ENCODE data around the gene LATS2.

GRCh38 chr13:21059641-21060337 is 1.6 kb downstream of the LATS2 start:
- no peak for TF ChIP-seq POLR2A (IDR thresholded peaks at IDR 0.05)
- TF ChIP-seq, protein P1, sequence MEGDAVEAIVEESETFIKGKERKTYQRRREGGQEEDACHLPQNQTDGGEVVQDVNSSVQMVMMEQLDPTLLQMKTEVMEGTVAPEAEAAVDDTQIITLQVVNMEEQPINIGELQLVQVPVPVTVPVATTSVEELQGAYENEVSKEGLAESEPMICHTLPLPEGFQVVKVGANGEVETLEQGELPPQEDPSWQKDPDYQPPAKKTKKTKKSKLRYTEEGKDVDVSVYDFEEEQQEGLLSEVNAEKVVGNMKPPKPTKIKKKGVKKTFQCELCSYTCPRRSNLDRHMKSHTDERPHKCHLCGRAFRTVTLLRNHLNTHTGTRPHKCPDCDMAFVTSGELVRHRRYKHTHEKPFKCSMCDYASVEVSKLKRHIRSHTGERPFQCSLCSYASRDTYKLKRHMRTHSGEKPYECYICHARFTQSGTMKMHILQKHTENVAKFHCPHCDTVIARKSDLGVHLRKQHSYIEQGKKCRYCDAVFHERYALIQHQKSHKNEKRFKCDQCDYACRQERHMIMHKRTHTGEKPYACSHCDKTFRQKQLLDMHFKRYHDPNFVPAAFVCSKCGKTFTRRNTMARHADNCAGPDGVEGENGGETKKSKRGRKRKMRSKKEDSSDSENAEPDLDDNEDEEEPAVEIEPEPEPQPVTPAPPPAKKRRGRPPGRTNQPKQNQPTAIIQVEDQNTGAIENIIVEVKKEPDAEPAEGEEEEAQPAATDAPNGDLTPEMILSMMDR (IDR thresholded peaks at IDR 0.05) = no peak
